Retinal pigment epithelial cell (primary cell): ENCODE measurements around the gene NMU.
"Not testable (repeated sequence)": the region's sequence is repeated elsewhere in the genome, so short reads cannot be mapped to it uniquely, and the experiment has no call there.

Experiments
- DNase-seq: peaks from one replicate; pipeline ENCODE4 v3.0.0-alpha.2; 2010; ENCODE audit warnings: low read depth
- H3K4me3 ChIP-seq: 2 replicates; pipeline ENCODE4 v1.5.1; 2011; ENCODE audit warnings: mild to moderate bottlenecking, low read length, control low read depth, moderate library complexity
- TF ChIP-seq, protein P1 (sequence below): conservative IDR thresholded peaks from 2 replicates; pipeline ENCODE4 v1.5.1; 2011; ENCODE audit warnings: low read depth, low read length, control low read depth, inconsistent platforms

The NMU gene

DNA sequence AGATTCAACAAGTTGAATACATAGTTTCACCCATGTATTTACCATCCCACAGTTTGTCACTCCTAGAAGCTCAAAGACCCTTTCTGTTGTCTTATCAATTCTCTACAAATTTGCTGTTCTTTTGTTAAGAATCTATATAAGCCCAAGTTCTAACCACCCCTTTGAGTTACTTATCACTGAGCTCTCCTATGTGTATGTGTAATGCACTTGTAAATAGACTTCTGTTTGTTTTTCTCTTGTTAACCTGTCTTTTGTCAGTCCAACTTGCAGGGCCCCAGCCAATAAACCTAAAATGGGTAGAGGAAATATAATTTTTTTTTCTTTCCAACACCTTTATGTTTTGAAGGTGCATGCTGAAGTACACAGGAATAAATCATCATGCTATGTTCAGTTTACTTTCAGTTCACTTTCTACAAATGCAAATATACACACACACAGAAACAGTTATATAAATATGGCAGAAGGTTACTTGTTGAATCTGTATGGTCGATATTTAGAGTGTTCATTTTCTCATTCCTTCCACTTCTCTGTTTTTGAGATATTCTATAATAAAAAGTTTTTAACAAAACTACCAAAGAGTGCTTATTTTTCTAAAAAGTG lies 67.1 kb downstream of the NMU start:
- no peak for DNase-seq
- no peak overlapping the region for H3K4me3 ChIP-seq
- TF ChIP-seq, protein P1, sequence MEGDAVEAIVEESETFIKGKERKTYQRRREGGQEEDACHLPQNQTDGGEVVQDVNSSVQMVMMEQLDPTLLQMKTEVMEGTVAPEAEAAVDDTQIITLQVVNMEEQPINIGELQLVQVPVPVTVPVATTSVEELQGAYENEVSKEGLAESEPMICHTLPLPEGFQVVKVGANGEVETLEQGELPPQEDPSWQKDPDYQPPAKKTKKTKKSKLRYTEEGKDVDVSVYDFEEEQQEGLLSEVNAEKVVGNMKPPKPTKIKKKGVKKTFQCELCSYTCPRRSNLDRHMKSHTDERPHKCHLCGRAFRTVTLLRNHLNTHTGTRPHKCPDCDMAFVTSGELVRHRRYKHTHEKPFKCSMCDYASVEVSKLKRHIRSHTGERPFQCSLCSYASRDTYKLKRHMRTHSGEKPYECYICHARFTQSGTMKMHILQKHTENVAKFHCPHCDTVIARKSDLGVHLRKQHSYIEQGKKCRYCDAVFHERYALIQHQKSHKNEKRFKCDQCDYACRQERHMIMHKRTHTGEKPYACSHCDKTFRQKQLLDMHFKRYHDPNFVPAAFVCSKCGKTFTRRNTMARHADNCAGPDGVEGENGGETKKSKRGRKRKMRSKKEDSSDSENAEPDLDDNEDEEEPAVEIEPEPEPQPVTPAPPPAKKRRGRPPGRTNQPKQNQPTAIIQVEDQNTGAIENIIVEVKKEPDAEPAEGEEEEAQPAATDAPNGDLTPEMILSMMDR: no peak

- no peak overlapping the region for H3K4me3 ChIP-seq
- TF ChIP-seq, protein P1: no peak
- no peak for DNase-seq
Measured at GRCh38 chr4:55561889-55562288, 74.2 kb downstream of the NMU start.

DNA sequence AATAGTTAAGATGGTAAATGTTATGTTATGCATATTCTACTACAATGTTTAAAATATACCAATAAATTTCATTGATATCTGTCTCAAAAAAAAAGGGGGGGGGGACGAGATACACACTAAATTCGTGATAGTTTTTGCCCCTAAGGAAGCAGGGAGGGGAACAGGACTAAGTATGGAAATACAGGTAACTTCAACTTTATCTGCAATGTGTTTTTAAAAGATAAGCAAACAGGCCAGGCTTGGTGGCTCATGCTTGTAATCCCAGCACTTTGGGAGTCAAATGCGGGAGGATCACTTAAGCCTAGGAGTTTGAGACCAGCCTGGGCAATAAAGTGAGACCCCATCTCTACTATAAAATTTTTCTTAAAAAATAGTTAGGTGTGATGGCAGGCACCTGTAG lies 76.0 kb downstream of the NMU start:
- TF ChIP-seq, protein P1: no peak
- no peak overlapping the region for H3K4me3 ChIP-seq
- DNase-seq: no peak

DNA sequence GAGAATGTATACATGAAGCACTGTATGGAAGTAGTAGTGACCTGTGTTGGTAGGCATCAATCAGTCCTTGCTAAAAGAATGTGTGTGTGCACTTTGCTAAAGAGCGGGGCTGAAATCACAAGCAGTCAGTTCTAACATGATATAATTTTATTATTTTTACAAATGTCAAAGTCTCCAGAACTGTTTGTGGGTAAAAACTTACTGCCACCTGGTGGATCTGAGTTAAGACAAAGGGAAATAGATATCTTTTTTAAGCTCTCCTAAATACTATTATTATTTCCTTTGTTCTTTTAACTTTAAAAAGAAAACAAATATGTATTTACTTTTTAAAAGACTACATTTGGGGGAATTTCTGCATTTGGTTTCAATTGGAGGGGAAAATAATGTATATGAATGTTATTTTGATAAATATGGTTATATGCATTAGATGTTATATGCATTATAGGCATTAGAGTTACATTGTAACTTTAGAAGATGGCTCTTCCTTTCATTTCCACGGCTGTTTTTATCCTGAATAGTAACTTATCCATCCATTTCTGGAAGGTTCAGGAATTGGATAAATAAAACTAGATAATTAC lies 81.6 kb downstream of the NMU start:
- no peak overlapping the region for H3K4me3 ChIP-seq
- TF ChIP-seq, protein P1: peak; percentile 50
- DNase-seq: no peak

GRCh38 chr4:55553441-55554201 lies 82.5 kb downstream of the NMU start:
- H3K4me3 ChIP-seq: no peak overlapping the region
- TF ChIP-seq, protein P1: no peak
- DNase-seq: no peak

GRCh38 chr4:55551964-55552363 lies 84.1 kb downstream of the NMU start:
- not testable (repeated sequence) for H3K4me3 ChIP-seq, DNase-seq

DNA sequence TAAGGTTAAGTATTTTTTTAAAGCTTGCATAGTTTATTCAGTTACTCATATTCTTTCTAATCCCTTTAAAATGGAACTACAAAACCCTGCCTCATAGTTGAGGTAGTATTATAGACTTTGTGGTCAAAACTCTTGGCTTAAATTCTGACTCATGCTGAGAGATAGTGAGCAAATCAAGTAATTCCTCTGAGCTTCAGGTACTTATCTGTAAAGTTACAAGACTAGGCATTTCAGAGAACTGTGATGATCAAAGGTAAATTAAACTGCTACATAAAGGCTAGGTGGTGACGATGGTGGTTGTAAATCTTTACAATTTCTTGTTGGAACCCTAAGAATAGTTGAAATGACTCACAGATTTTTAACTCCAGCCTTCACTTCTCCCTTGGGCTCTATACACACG lies 86.2 kb downstream of the NMU start:
- H3K4me3 ChIP-seq: no peak overlapping the region
- DNase-seq: peak; percentile 68
- TF ChIP-seq, protein P1: no peak
